ENCODE data around the gene ZNRF3. TPM values are rescaled to one million over a fixed set of nuclear protein-coding genes. Genes with fewer than 3 reads are reported as not detected.

The ZNRF3 gene
- total RNA-seq, 1 donor from 2014 or later: 6.9 TPM

DNA sequence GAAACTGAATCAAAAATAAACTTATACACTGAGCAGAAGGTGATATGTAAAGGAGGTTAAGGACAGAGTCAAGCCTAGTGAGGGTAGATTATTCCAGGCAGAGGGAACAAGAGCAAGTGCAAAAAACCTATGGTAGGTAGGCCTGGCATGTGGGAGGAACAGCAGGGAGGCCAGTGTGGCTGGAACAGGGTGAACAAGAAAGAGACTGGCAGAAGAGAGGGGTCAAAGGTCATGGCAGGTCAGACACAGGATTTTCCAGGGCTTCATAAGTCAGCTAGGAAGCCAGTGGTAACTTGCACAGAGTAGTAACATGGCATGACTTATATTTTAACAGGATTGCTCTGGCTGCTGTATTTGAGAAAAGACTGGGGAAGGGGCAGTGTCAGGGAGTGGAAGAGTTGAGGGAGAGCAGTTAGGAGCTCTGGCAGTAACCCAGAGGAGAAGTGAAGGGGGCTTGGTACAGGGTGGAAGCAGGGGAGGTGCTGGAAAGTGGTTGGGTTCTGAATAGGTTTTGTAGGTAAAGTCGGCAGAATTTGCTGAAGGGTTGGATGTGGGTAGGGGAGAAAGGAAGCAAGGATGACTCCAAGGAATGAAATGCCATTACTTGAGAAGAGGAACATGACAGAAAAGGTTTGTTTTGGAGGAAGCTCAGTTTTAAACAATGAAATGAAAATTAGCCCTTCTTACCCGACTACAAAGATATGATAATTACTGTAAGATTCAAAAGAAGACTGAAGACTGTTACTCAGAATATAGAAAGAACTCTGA, 86.2 kb downstream of the ZNRF3 start:
- no peak for ATAC-seq
- DNase-seq: no peak
- intact Hi-C loops (cut with micrococcal nuclease): no loop called here

DNA sequence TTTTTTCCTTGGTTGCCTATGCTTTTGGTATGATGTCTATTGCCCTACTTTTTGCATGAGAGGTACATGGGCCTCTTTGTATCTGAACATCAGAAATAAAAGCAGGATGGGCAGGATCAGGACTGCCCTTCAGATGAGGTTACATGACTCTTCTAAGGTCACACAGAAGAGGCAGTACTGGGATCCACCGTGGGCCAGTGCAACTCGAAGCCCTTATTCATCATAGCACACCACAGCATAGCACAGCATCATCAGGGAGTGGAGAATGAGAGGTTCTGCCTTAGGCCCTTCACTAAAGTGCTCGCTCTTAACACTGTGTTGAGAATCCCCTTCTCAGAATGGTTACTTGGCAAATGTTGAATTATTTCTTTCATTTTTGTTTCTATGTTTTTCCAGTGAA, 90.0 kb downstream of the ZNRF3 start:
- intact Hi-C loops (cut with micrococcal nuclease): no loop called here
- no peak for DNase-seq
- no peak for ATAC-seq

DNA sequence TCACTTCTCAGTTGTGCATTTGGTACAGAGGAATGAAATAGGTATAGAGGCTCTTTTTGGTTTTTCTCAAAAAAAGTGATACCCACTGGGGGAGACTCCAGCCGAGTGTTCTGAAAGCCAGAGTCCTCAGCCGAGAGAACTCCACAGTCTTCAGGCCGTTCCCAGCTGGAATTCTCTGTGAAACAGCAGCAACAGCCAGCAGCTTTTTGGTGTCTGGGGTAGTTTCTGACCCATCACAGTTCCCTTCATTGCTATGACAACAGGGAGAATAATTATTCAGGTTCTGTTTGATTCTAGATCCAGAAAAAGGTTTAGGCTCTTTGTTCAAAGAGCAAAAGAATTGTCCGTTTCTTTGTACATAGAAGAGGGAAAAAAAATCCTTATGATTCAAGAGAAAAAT, 93.7 kb downstream of the ZNRF3 start:
- intact Hi-C loops (cut with micrococcal nuclease): no loop called here
- DNase-seq (no peak), ATAC-seq (peak; percentile 28)

DNA sequence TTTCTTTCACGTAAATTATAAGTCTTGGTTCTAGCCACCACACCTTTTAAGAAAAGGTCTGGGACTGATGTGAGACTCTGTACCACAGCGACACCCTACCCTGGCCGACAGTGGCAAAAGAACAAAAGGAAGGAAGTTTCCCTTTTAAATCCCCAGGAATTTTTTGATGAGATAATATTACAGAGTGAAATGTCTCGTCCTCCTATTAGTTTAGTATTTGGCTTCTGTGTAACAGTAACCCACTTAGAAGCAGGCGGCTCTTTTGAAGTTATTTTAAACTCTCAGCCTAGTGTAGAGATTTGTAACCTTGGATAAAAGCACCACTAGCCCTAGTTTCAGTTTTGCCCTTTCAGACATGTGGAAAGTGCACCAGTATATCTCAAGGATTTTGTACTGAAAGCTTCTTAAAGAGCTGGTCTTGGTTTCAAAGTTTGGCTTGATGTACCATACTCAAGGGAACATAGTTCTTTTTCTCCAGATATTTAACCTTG, 94.2 kb downstream of the ZNRF3 start:
- intact Hi-C loops (cut with micrococcal nuclease): no loop called here
- ATAC-seq (peak; percentile 87), DNase-seq (no peak)

DNA sequence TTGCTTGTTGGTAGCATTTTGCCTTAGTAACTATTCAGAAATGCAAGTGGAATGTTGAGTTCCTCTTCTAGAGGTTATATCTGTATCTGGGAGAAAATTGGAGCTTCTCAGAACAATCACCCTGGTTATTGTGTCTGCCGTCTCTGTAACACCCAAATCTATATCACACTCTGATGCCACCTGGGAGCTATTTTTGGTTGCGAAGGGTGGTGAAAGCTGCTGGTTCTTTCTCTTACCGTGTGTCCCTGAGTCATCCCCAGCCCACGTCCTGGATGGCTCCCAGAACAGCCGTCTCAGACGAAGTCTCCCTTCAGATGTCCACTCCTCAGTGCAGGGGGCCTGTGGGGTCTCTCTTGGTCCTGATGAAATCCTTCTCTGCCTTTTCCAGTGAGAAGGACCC, 94.8 kb downstream of the ZNRF3 start:
- ATAC-seq (peak; percentile 84), DNase-seq (peak; percentile 44)
- intact Hi-C loops (cut with micrococcal nuclease): no loop called here

DNA sequence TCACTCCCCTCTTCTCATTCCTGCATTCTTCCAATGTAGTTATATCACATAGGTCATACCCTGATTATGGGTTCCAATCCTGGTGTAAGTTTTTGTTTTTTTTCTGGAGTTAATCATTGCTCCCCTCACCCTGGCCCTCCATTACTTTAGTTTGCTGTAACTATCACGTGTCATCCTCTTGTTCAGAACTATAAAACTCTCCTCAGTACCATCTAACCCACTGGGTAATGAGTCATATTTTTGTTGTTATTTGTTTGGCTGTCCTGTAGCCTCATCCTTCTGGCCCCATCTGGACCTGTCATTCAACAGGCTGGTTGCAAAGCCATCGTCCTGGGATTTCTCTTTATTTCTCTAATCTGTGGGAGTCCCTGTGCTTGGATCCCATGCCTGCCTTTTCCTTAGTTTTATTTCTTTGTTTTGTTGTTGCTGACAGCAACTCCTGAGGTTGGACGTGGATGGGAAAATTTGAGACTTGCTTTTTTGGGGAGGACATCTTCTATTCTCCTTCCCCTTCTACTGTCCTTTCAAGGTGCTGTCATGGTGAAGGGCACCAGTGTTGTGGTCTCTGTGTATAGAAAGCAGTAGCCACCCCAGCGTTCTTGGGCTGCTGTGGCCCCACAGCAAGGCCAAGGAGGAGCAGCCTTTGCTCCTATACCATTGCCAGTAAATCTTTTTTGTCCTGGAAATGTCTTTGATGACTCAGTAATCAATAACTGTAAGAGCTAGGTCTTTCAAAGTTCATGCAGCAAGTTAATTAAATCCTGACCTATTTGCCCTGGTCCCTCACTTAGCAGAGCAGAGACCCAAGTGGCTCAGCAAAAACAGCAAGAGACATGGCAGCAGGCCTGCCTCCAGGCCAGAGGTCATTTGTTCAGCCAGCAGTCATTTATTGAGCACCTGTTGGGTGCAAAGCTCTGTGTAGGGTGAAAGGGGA, 95.8 kb downstream of the ZNRF3 start:
- ATAC-seq: no peak
- intact Hi-C loops (cut with micrococcal nuclease): no loop called here
- no peak for DNase-seq

DNA sequence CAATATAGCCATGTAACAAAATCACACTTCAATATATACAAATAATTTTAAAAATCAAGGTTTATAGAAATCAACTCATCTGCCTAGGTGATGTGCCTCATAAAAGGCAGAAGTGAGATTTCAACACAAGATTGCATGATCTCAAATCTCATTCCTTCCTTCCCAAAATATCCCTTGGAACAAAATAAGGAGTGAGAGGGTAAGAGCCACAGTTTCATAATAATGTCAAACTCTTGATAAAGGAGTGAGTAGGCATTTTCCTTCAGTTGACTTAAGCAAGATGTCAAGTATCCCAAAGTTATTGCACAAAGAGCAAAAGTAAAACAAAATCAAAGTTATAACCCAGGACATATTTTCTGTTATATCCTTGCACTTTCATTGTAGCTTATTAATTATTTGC, 97.0 kb downstream of the ZNRF3 start:
- ATAC-seq (no peak), DNase-seq (no peak)

DNA sequence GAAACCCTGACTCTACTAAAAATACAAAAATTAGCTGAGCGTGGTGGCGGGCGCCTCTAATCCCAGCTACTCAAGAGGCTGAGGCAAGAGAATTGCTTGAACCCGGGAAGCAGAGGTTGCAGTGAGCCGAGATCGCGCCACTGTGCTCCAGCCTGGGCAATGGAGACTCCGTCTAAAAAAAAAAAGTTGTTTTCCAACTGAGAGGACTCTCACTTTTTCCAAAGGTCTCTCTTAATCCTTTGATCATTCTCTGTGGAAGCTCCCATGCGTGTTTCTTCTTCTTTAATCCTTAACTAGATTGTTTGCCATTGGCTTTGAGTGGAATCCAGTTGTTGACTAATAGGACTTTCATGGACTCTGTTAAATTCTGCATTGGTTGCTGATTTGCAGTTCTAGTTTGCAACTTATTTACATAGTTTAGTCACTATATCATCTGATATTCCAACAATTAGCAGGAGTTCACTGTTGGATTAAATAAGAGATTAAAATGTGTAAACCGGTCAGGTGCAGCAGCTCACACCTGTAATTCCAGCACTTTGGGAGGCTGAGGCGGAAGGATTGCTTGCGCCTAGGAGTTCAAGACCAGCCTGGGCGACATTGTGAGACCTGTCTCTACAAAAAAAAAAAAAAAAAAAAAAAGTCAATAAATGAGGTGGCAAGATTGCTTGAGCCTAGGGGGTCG, 98.6 kb downstream of the ZNRF3 start:
- ATAC-seq (no peak), DNase-seq (no peak)
- intact Hi-C loops (cut with micrococcal nuclease): no loop called here

More for the DNA sequence above, 97.0 kb downstream of the ZNRF3 start:
- intact Hi-C loops (cut with micrococcal nuclease): no loop called here

DNA sequence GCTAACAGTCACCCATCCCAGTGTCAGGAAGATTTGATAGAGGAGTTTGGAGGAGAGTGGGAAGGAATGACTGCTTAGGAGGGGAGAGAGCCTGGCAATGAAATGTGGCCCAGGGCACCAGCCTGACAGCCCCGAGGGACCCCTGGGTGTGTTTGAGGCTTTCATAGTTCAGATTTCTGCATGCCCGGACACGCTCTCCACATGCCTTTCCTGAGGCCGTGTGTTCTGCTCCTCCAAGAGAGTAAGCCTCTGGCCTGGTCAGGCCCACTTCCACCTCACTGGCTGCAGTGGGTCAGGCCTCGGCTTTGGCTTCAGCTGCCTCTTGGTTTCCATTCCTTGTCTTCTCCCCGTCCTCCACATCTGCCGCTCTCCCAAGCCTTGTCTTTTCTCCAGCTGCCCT, 99.8 kb downstream of the ZNRF3 start:
- ATAC-seq: no peak
- no peak for DNase-seq
- intact Hi-C loops (cut with micrococcal nuclease): no loop called here

DNA sequence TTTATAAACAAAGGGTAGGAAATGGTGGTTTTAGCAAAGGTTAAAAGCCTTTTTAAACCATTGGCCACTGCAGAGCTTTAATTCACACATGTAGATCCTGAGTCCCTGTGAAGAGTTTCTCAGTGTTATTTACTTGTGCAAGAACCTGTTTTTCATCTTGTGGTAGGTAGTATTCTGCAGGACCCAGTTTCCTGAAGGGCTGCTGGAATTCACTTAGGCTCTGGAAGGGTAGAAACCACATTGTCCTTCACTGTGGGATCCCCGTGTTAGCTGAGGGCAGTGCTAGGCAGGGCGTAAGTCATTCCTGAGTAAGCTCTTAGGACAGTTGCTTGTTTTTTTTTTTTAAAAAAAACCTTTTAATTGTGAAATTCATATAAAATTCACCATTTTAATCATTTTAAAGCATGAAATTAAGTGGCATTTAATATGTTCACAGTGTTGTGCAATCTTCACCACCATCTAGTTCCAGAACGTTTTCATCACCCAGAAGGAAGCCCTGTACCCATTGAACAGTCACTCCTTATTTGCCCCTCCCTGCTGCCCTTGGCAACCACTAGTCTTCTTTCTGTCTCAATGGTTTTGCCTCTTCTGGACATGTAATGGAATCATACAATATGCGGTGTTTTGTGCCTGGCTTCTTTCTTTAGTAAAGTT, 100.5 kb downstream of the ZNRF3 start:
- DNase-seq: no peak
- intact Hi-C loops (cut with micrococcal nuclease): no loop called here
- peak; percentile 43 for ATAC-seq

DNA sequence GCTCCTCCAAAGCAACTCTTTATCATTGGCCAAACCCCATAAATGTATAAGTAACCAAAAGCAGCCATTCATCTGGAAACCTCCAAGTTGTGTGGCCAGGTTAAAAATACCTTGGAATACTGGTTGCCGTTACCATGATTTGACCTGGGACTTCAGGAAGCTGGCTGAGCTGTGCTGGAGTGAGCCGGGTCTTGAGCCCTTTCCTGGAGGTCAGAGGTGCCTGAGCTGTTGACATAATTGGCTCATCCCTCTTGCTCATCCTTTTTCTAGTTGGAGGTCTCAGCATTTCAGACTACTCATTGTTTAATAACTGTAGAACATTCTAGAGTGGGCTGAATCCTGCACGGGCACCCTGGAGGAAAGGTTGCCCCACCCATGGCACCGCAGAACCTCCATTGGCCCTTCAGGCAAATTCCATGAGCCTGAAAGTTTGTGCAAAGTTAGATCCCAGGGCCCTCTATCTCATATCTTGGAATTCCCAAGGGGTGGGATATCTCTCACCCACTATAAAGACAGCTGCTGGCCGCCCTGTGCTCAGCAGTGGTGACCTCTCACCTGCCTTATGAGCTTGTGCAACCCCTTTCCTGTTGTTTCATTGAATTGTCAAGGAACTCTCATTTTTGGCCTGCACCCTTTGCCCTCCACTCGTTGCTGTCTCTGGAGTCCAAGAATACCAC, 101.2 kb downstream of the ZNRF3 start:
- intact Hi-C loops (cut with micrococcal nuclease): no loop called here
- no peak for ATAC-seq

DNA sequence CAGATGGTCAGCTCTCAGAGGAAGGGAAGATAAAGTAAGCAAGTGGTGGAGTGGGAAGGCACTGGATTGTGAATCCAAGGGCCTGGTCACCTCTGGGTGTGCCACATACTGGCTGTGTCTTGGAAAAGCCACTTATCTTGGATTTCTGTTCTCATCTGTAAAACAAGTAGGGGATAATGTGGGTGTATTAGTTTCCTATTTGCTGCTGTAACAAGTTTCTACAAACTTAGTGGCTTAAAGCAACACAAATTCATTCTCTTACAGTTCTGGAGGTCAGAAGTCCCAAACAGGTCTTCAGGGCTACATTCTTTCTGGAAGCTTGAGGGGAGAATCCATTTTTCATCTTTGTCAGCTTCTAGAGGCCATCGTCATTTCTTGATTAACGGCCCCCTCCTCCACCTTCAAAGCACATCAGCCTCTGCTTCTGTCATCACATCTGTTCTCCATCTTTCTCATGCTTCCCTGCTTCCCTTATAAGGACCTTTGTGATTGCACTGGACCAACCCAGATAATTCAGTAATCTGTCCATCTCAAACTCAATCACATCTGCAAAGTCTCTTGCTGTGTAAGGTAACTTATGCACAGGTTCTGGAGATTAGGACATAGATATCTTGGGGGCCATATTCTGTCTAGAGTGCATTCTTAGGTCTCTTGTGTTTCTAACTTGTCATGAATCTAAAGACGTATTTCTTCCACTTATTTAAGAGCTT, 102.4 kb downstream of the ZNRF3 start:
- intact Hi-C loops (cut with micrococcal nuclease): no loop called here
- ATAC-seq (no peak), DNase-seq (no peak)

More for the DNA sequence above, 101.2 kb downstream of the ZNRF3 start:
- DNase-seq: no peak

DNA sequence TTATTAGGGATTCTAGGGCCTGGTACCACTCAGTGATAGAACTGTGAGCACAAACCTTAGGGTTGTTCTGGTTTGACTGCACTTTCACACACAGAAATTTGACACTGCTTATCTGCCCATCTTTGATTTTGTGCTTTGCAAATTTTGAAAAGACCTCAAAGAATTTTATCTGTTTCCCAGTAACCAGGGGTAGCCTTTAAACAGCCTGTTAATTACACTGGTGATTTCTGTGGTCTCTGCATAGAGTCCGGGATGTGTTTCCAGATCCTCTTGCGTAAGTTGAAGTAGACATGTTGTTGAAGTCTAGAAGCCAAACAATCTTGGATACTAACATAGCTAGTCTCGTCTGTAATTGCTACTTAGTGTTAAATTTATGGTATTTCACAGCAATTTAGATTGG, 103.0 kb downstream of the ZNRF3 start:
- intact Hi-C loops (cut with micrococcal nuclease): no loop called here
- DNase-seq (no peak), ATAC-seq (no peak)

DNA sequence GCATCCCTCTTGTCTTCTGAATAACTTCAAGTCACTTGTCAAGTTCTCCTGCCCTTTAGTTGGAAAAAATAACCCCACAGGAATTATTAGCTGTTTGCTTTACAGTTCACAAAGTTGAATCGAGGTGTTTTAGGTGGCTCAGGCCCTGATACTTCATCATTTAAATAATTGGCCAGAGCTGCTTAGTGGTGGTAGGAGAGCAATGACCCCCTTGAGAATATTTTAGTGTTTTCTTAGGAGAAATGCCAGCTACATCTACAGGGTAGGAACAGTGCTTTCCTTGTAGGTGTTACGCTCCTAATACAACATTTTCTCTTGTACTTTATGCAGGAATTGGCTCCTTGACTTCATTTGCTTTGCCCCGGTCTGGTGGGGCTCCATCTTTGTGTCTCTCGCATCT, 105.1 kb downstream of the ZNRF3 start:
- intact Hi-C loops (cut with micrococcal nuclease): no loop called here
- ATAC-seq (no peak), DNase-seq (no peak)

DNA sequence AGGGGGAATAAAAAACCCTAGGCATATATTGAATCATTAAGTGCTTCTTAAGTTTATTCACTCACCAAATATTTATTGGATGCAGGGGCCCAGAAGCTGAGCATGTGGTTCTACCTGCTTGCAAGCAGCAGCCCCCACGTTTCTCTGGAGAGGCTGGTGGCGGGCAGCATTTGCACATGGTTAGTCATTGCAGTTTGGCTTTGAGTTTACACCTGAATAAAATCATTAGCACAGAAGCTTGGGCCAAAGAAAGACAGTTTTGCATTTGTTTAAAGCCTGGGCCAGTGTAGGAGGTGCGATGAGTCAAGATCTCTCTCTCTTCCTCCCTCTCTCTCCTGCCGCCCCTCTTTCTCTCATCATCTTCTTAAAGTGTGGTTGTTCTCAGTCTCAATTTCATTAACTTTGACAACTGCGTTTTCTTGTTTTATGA, 105.7 kb downstream of the ZNRF3 start:
- intact Hi-C loops (cut with micrococcal nuclease): no loop called here
- ATAC-seq: no peak
- no peak for DNase-seq

DNA sequence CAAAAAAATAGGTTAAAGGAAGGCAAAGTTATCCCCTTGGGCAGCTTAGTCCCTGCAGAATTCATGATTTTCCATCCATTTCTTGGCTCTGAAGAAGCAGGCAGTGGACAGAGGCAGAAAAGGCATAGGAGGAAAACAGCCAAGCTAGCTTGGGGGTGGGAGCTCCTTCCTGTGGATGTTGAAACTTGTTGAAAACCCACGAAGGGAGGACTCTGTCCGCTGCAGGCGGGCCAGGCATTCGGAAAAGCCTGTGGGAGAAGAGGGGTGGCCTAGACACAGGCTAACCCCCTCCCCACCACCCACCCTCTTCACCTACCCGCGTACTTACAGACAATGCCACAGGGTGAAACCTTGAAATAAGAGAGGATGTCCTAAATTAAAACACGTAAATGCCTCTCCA, 106.1 kb downstream of the ZNRF3 start:
- DNase-seq (no peak), ATAC-seq (no peak)
- intact Hi-C loops (cut with micrococcal nuclease): no loop called here

DNA sequence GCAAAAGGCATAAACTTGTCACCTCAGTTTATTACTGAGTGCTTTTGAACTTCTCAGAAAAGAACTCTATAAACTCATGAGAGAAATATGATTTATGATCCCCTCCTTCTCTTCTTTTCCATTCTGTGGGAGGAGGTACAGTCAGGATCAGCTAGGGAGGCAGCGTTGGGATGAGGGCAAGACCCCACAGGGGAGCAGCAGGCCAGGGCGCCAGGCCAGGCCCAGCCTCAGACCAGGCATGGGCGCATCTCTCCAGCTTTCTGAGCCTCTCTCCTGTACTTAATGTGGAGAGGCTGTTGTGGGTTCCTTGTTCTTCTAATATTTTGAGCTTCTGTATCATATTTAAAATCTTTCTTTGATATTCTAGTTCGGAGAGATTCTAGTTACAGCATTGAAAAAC, 106.5 kb downstream of the ZNRF3 start:
- DNase-seq (no peak), ATAC-seq (no peak)

More for the DNA sequence above, 106.5 kb downstream of the ZNRF3 start:
- intact Hi-C loops (cut with micrococcal nuclease): no loop called here

Data from left ventricle myocardium superior (tissue), 1 donor.